Measurements from ENCODE around the gene KIF19.

KIF19 gene

GRCh38 chr17:74298778-74299177 is 27.2 kb upstream of the KIF19 start:
- H3F3A ChIP-seq (ENCODE audit: low read depth): no peaks in the 10 kb centered on the region
- H3K9me2 ChIP-seq (replicated peaks; ENCODE audit: low read depth, low read length): no peaks in the 10 kb centered on the region
- no peaks in the 10 kb centered on the region for H3K27me3 ChIP-seq (ENCODE audit: insufficient read depth, low read length, poor library complexity, severe bottlenecking)
- TF ChIP-seq CTCF (conservative IDR thresholded peaks at IDR 0.05; ENCODE audit: low read length): no peak
- no peak for TF ChIP-seq EZH2phosphoT487 (IDR thresholded peaks at IDR 0.05; ENCODE audit: borderline replicate concordance)
- no peaks in the 10 kb centered on the region for H3K79me2 ChIP-seq (ENCODE audit: insufficient read depth, low read length)
- no peak overlapping the region for H3K4me2 ChIP-seq (ENCODE audit: low read depth, low read length, poor library complexity, severe bottlenecking)
- H3K4me3 ChIP-seq (ENCODE audit: low read length, poor library complexity, severe bottlenecking): no peak overlapping the region
- no peaks in the 10 kb centered on the region for H3K9me3 ChIP-seq (ENCODE audit: insufficient read depth, low read depth, low read length)
- H3K9ac ChIP-seq (ENCODE audit: low read depth, low read length, poor library complexity, severe bottlenecking): no peak overlapping the region
- H3K4me1 ChIP-seq (ENCODE audit: insufficient read depth, low read length, poor library complexity, severe bottlenecking): peaks cover 3% of the 10 kb centered on the region
- H2AFZ ChIP-seq (ENCODE audit: low read length): no peak overlapping the region
- H3K36me3 ChIP-seq (ENCODE audit: insufficient read depth, low read length): no peaks in the 10 kb centered on the region
- no peaks in the 10 kb centered on the region for H4K20me1 ChIP-seq (ENCODE audit: insufficient read depth, low read length, poor library complexity, severe bottlenecking)

GRCh38 chr17:74299226-74300009 is 26.6 kb upstream of the KIF19 start:
- Histone ChIP-seq H3K4me3 (ENCODE audit: low read length, poor library complexity, severe bottlenecking) (no peak overlapping the region), H3K79me2 (ENCODE audit: insufficient read depth, low read length) (no peaks in the 10 kb centered on the region), H3K9ac (ENCODE audit: low read depth, low read length, poor library complexity, severe bottlenecking) (no peak overlapping the region), H3K36me3 (ENCODE audit: insufficient read depth, low read length) (no peaks in the 10 kb centered on the region), H2AFZ (ENCODE audit: low read length) (no peak overlapping the region), H3K4me1 (ENCODE audit: insufficient read depth, low read length, poor library complexity, severe bottlenecking) (peaks cover 3% of the 10 kb centered on the region), H3F3A (ENCODE audit: low read depth) (no peaks in the 10 kb centered on the region), H3K27me3 (ENCODE audit: insufficient read depth, low read length, poor library complexity, severe bottlenecking) (no peaks in the 10 kb centered on the region), H3K4me2 (ENCODE audit: low read depth, low read length, poor library complexity, severe bottlenecking) (no peak overlapping the region), H3K9me2 (replicated peaks; ENCODE audit: low read depth, low read length) (no peaks in the 10 kb centered on the region), H3K9me3 (ENCODE audit: insufficient read depth, low read depth, low read length) (no peaks in the 10 kb centered on the region), H4K20me1 (ENCODE audit: insufficient read depth, low read length, poor library complexity, severe bottlenecking) (no peaks in the 10 kb centered on the region)
- TF ChIP-seq EZH2phosphoT487 (IDR thresholded peaks at IDR 0.05; ENCODE audit: borderline replicate concordance) (no peak), CTCF (conservative IDR thresholded peaks at IDR 0.05; ENCODE audit: low read length) (no peak)

GRCh38 chr17:74303305-74303704 is 22.7 kb upstream of the KIF19 start:
- no peak overlapping the region for H2AFZ ChIP-seq (ENCODE audit: low read length)
- H3K4me3 ChIP-seq (ENCODE audit: low read length, poor library complexity, severe bottlenecking): no peak overlapping the region
- no peaks in the 10 kb centered on the region for H3K4me1 ChIP-seq (ENCODE audit: insufficient read depth, low read length, poor library complexity, severe bottlenecking)
- H3K9me3 ChIP-seq (ENCODE audit: insufficient read depth, low read depth, low read length): no peaks in the 10 kb centered on the region
- no peaks in the 10 kb centered on the region for H4K20me1 ChIP-seq (ENCODE audit: insufficient read depth, low read length, poor library complexity, severe bottlenecking)
- H3K79me2 ChIP-seq (ENCODE audit: insufficient read depth, low read length): no peaks in the 10 kb centered on the region
- no peaks in the 10 kb centered on the region for H3K9me2 ChIP-seq (replicated peaks; ENCODE audit: low read depth, low read length)
- H3K4me2 ChIP-seq (ENCODE audit: low read depth, low read length, poor library complexity, severe bottlenecking): no peak overlapping the region
- H3K9ac ChIP-seq (ENCODE audit: low read depth, low read length, poor library complexity, severe bottlenecking): no peak overlapping the region
- no peaks in the 10 kb centered on the region for H3F3A ChIP-seq (ENCODE audit: low read depth)
- TF ChIP-seq CTCF (conservative IDR thresholded peaks at IDR 0.05; ENCODE audit: low read length): no peak
- TF ChIP-seq EZH2phosphoT487 (IDR thresholded peaks at IDR 0.05; ENCODE audit: borderline replicate concordance): no peak
- no peaks in the 10 kb centered on the region for H3K36me3 ChIP-seq (ENCODE audit: insufficient read depth, low read length)
- no peaks in the 10 kb centered on the region for H3K27me3 ChIP-seq (ENCODE audit: insufficient read depth, low read length, poor library complexity, severe bottlenecking)
